Neuron (in vitro differentiated cells): Measurements from ENCODE around the gene FAM53A.

Experiments used
- H2AFZ ChIP-seq: one replicate; pipeline ENCODE4 v1.6.1; 2013; ENCODE audit warnings: low read depth, mild to moderate bottlenecking, inconsistent platforms, low read length, moderate library complexity
- H3K27me3 ChIP-seq: one replicate; pipeline ENCODE4 v1.6.1; 2013; ENCODE audit warnings: low read length; ENCODE audit not compliant: insufficient read depth
- H3K36me3 ChIP-seq: one replicate; pipeline ENCODE4 v1.6.1; 2013; ENCODE audit warnings: low read length; ENCODE audit not compliant: insufficient read depth
- H3K4me1 ChIP-seq: one replicate; pipeline ENCODE4 v1.6.1; 2013; ENCODE audit warnings: low read length; ENCODE audit not compliant: insufficient read depth
- H3K4me3 ChIP-seq: 2 replicates; pipeline ENCODE4 v1.5.1; 2013; ENCODE audit warnings: mild to moderate bottlenecking, low read length, moderate library complexity
- H3K9me3 ChIP-seq: one replicate; pipeline ENCODE4 v1.6.1; 2013; ENCODE audit warnings: low read length

Gene FAM53A

GRCh38 chr4:1670279-1670678 is 13.8 kb downstream of the FAM53A start:
- Histone ChIP-seq H3K27me3 (peaks cover 4% of the 10 kb centered on the region), H3K4me3 (no peak overlapping the region), H3K36me3 (no peaks in the 10 kb centered on the region), H2AFZ (no peak overlapping the region), H3K4me1 (no peaks in the 10 kb centered on the region), H3K9me3 (no peaks in the 10 kb centered on the region)

GRCh38 chr4:1669850-1670249 is 14.3 kb downstream of the FAM53A start:
- H3K27me3 ChIP-seq, result peaks cover 2% of the 10 kb centered on the region
- no peak overlapping the region for H3K4me3 ChIP-seq
- H3K36me3 ChIP-seq, result no peaks in the 10 kb centered on the region
- H2AFZ ChIP-seq, result no peak overlapping the region
- no peaks in the 10 kb centered on the region for H3K4me1 ChIP-seq
- no peaks in the 10 kb centered on the region for H3K9me3 ChIP-seq

GRCh38 chr4:1669270-1669669 is 14.8 kb downstream of the FAM53A start:
- Histone ChIP-seq H3K27me3 (no peaks in the 10 kb centered on the region), H3K4me1 (no peaks in the 10 kb centered on the region), H3K9me3 (no peaks in the 10 kb centered on the region), H3K4me3 (no peak overlapping the region), H3K36me3 (no peaks in the 10 kb centered on the region), H2AFZ (no peak overlapping the region)

- H3K9me3 ChIP-seq, result no peaks in the 10 kb centered on the region
- no peak overlapping the region for H3K4me3 ChIP-seq
- no peaks in the 10 kb centered on the region for H3K4me1 ChIP-seq
- no peaks in the 10 kb centered on the region for H3K27me3 ChIP-seq
- H3K36me3 ChIP-seq, result no peaks in the 10 kb centered on the region
- no peak overlapping the region for H2AFZ ChIP-seq
These were observed 15.6 kb downstream of the FAM53A start for GRCh38 chr4:1668488-1668840.

- Histone ChIP-seq H3K4me3 (no peak overlapping the region), H2AFZ (no peak overlapping the region), H3K36me3 (no peaks in the 10 kb centered on the region), H3K27me3 (no peaks in the 10 kb centered on the region), H3K9me3 (no peaks in the 10 kb centered on the region), H3K4me1 (no peaks in the 10 kb centered on the region)
These were observed 16.8 kb downstream of the FAM53A start for GRCh38 chr4:1667273-1667672.

- H2AFZ ChIP-seq, result no peak overlapping the region
These were observed 17.7 kb downstream of the FAM53A start for GRCh38 chr4:1666391-1666790.

GRCh38 chr4:1664141-1664540 is 20.0 kb downstream of the FAM53A start:
- no peak overlapping the region for H2AFZ ChIP-seq
- no peaks in the 10 kb centered on the region for H3K9me3 ChIP-seq
- no peaks in the 10 kb centered on the region for H3K27me3 ChIP-seq
- no peaks in the 10 kb centered on the region for H3K4me1 ChIP-seq
- H3K36me3 ChIP-seq, result no peaks in the 10 kb centered on the region
- no peak overlapping the region for H3K4me3 ChIP-seq

More at GRCh38 chr4:1666391-1666790, 17.7 kb downstream of the FAM53A start:
- H3K27me3 ChIP-seq, result no peaks in the 10 kb centered on the region
- no peaks in the 10 kb centered on the region for H3K4me1 ChIP-seq
- no peaks in the 10 kb centered on the region for H3K9me3 ChIP-seq
- H3K36me3 ChIP-seq, result no peaks in the 10 kb centered on the region
- no peak overlapping the region for H3K4me3 ChIP-seq

GRCh38 chr4:1663549-1663948 is 20.6 kb downstream of the FAM53A start:
- Histone ChIP-seq H2AFZ (no peak overlapping the region), H3K27me3 (no peaks in the 10 kb centered on the region), H3K36me3 (no peaks in the 10 kb centered on the region), H3K4me1 (no peaks in the 10 kb centered on the region), H3K9me3 (no peaks in the 10 kb centered on the region), H3K4me3 (no peak overlapping the region)

- Histone ChIP-seq H3K9me3 (peaks cover 1% of the 10 kb centered on the region), H3K4me1 (no peaks in the 10 kb centered on the region), H2AFZ (no peak overlapping the region), H3K27me3 (no peaks in the 10 kb centered on the region), H3K4me3 (no peak overlapping the region), H3K36me3 (no peaks in the 10 kb centered on the region)
These were observed 22.4 kb downstream of the FAM53A start for GRCh38 chr4:1661695-1662094.

- H3K4me3 ChIP-seq, result no peak overlapping the region
- no peaks in the 10 kb centered on the region for H3K27me3 ChIP-seq
- no peaks in the 10 kb centered on the region for H3K36me3 ChIP-seq
- H3K4me1 ChIP-seq, result no peaks in the 10 kb centered on the region
- H2AFZ ChIP-seq, result no peak overlapping the region
- peaks cover 1% of the 10 kb centered on the region for H3K9me3 ChIP-seq
These were observed 23.0 kb downstream of the FAM53A start for GRCh38 chr4:1660948-1661677.

GRCh38 chr4:1659104-1660043 is 24.7 kb downstream of the FAM53A start:
- H3K36me3 ChIP-seq, result no peaks in the 10 kb centered on the region
- H3K4me1 ChIP-seq, result no peaks in the 10 kb centered on the region
- H3K4me3 ChIP-seq, result no peak overlapping the region
- peaks cover 1% of the 10 kb centered on the region for H3K9me3 ChIP-seq
- H2AFZ ChIP-seq, result no peak overlapping the region
- H3K27me3 ChIP-seq, result no peaks in the 10 kb centered on the region

GRCh38 chr4:1658581-1658980 is 25.5 kb downstream of the FAM53A start:
- H3K4me3 ChIP-seq, result no peak overlapping the region
- no peak overlapping the region for H2AFZ ChIP-seq
- H3K4me1 ChIP-seq, result no peaks in the 10 kb centered on the region
- no peaks in the 10 kb centered on the region for H3K27me3 ChIP-seq
- no peaks in the 10 kb centered on the region for H3K36me3 ChIP-seq
- H3K9me3 ChIP-seq, result peaks cover 1% of the 10 kb centered on the region

GRCh38 chr4:1658146-1658545 is 26.0 kb downstream of the FAM53A start:
- H3K9me3 ChIP-seq, result peaks cover 1% of the 10 kb centered on the region
- no peaks in the 10 kb centered on the region for H3K36me3 ChIP-seq
- H3K4me3 ChIP-seq, result no peak overlapping the region
- no peak overlapping the region for H2AFZ ChIP-seq
- H3K4me1 ChIP-seq, result no peaks in the 10 kb centered on the region
- no peaks in the 10 kb centered on the region for H3K27me3 ChIP-seq
